GM18520 (cell line): ENCODE measurements around the gene ALOX5.

Source experiments
- ATAC-seq: cut with Tn5 transposase; IDR thresholded peaks from one replicate; pipeline ENCODE4 v1.9.1; 2021; ENCODE audit not compliant: unreplicated experiment

The ALOX5 gene

DNA sequence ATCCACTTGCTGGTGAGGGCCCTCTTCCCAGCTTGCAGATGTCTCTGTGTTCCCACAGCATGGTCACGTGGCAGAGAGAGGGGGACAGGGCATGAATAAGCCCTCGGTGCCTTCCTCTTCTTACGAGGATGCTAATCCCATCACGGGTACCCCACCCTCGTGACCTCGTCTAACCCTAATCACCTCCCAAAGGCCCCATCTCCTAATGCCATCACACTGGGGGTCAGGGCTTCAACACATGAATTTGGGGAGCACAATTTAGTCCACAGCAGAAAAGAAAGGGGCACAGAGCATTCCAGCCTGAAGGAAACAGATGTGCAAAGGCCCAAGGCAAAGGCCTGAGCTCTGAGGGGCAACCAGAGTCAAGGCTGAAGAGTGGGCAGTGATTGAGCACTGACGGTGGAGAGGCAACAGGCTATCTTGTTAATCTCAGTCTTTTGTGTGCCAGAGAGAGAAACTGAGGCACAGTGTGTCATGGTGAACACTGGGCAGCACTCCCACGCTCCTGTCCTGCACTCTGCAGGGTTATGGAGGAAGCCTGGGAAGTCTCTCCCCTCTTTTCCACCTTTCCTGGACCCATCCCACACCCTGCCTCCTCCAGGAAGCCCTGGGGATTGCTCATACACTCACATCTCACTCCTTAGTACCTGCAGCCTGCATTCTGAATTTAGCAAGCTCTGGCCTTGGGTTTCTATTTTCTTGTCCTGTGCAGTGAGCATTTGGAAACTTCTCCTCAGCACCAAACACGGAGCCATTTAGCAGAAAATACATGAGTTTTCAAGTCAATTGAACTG, 49.0 kb downstream of the ALOX5 start:
- no peak for ATAC-seq

DNA sequence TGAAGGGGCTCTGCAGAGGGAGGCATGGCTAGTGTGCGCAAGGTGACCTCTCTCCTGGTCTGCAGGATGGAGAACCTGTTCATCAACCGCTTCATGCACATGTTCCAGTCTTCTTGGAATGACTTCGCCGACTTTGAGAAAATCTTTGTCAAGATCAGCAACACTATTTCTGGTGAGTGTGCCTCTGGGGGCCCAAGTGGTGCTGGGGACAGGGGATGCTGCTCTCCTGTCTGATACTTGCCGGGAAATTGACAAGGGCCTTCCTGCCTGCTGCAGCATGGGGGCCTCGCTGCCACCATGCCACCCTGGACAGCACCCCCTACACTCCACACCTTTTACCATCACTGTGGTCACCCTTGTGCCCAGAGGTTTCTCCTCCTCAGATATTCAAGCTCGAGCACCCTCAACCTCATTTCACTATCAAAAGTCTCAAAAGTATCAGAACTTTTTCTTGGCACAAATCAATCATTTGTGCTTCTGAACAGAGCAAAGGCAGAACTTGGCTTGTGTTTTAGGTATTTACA, 50.0 kb downstream of the ALOX5 start:
- no peak for ATAC-seq

DNA sequence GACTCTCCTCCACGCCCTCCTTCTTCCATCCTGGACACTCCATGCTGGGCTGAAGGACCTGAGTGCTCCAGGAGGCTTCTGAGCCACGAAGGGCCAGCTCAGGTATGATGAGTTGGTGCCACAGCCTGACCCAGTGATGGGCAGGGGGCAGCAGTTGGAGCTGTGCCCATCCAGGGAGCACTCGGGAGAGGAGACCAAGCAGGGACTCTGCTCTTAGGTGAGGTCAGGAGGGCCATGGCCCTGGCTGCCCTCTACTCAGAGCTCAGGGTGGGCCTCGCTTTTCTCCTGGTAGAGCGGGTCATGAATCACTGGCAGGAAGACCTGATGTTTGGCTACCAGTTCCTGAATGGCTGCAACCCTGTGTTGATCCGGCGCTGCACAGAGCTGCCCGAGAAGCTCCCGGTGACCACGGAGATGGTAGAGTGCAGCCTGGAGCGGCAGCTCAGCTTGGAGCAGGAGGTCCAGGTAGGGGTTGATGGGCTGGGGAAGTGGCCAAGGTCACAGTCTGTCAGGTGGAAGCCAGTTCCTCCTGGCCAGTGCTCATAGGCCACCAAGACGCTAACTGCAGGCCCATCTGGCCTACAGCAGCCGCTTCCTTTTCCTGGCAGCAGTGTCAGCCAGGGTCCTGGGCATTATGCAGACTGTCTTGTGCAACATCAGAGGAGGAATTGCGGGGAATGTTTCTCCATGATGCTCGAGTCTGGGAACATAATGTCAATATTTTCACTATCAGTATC, 50.8 kb downstream of the ALOX5 start:
- ATAC-seq: no peak

DNA sequence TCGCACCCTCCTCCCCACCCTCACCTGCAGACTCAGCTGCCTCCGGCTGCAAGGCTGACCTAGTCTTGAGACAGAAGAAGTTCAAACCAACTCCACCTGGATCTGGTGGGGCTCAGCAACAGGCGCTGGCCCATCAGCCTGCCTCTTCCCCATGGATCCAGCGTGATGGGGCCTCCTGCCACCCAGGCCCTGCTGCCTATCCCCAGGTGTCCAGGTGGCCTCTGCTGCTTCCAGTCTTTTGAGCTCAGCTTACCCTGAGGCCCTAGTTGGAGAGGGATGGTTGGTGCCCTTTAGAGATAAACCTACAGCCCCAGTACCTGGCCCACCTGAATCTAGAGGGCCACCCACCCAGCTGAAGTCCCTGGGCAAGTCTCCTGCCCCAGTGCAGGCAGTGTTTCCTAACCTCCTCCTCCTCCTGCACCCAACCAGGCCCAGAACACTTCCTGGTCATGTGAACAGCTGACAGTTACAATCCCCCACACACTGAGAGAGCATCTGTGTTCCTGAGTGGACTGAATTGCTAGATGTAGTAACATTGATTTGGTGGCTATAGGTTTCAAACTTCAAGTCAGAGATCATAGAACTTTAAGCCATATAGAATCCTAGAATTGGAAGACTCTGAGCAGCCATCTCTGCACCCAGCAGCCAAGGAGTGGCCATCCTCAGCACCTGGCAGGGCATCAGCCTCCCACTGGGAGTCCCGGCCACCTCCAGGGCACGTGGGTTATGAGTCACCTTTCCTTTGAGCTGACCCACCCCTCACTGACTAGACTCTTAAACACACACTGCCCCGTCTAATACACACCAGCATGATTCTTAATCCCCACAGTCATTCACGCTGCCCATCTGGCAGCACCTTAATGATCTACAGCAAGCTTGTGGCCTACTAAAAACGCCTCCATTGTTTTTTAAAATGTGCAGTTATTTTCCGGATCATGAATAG, 51.9 kb downstream of the ALOX5 start:
- ATAC-seq: no peak

DNA sequence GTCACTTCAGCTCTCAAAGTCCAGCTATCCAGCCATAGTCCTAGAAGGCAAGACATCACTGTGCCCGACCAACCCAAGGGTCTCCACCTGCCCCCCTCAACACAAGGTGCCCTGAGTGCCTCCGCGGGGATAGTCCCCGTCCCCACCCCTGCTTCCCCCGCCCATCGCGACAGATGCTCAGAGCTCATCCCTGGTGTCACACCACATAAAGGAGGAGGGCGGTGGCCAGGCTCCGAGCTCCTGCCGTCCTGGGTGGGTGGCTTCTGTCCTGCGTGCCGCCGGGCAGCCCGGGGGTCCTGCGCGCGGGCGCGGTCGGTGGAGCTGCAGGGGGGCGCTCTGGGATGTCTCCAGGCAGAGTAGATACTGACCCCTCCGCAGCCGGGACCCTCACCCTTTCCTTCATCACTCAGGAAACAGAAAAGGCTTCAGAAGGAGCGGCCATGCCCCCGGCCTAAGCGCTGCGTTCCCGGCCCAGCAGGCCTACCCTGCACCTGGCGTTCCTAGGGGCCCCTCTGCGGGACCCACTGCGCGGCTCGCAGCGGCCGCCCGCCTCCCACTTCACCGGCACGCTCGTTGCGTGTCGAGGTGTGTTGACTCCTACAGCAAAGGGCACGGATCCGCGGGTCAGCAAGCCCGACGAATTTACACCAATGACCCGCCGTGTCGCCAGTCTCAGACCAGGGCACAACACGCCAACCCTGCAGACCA, 53.4 kb downstream of the ALOX5 start:
- no peak for ATAC-seq

DNA sequence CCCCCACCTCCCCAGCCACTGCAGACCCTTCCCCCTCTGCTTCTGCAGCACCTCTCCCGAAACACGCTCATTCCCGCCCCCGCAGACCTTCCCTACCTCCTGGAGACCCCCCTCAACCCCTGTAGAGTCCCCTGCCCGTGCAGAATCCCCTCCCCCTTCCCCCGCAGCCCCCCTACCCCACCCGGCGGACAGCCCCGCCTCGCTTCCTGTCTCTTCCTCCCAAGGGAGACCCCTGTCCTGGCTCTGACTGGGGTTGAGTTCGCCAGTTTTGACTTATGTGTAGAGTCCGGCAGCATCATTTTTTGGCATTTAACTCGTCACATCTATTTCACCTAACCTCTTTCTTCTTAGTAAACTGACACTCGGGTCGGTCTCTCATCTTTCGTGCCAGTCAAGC, 54.0 kb downstream of the ALOX5 start:
- ATAC-seq: no peak

DNA sequence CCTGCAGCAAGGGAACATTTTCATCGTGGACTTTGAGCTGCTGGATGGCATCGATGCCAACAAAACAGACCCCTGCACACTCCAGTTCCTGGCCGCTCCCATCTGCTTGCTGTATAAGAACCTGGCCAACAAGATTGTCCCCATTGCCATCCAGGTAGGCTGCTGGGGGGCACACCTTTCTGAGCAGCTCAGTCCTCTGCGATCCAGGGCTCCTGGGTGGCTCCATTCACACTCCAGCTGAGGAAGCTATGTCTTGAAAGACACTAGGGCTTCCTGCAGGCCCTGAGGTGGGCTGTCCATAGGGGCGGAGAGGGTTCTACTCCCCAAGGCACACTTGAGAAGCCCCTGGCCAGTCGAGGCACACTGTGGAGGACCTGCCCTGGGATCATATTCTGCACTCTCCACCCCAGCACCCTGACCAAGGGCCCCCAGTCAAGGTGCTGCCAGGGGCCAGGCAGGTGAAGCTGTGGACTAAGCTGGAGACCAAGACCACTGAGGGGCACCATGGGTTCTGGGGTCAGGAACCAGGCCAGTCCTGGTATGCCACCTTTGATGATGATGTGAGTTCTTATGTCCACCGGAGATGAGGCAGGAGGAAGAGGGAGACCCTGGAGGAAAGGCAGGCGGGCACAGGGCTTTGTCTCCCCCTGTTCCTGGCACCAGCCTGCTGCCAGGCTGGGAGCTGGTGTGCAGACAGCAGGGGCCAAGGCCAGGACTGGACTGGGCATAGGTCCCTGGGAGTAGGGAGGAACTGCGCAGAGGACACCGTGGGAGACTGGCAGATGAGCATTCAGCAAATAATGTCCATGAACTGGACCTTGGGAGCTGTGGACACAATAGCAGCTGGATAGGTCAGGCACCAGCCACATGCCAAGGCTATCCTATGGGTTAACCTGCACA, 54.8 kb downstream of the ALOX5 start:
- ATAC-seq: no peak

DNA sequence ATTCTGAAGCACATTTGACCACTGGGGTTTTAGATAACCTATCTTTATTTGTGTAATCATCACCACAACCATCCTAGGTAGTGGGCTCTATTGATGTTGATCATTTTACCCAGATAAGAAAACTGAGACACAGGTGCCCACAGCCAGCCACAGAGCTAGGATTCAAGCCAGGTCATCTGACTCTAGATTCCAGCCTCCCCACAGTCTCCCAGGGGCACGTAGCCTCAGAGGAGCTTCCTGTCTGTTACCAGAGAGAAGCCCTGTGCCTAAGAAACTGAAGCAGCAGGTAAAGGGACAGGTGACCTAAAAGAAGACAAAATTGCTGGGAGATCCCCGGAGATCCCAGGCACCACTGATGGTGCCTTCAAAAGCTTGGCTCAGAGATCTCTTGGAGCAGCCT, 55.8 kb downstream of the ALOX5 start:
- ATAC-seq: no peak

DNA sequence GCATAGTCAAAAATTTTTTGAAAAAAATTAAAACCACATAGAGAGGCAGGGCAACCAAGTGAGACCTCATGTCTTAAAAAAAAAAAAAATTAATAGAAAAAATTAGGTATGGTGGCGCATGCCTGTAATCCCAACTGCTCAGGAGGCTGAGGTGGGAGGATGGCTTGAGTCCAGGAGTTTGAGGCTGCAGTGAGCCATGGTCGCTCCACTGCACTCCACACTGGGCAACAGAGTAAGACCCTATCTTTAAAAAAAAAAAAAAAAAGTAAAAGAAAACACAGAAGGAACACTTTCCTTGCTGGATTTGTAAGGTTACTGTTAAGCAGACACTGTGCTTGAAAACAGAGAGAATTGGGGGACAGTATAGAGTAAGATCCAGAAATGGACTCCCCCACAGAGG, 58.1 kb downstream of the ALOX5 start:
- no peak for ATAC-seq

DNA sequence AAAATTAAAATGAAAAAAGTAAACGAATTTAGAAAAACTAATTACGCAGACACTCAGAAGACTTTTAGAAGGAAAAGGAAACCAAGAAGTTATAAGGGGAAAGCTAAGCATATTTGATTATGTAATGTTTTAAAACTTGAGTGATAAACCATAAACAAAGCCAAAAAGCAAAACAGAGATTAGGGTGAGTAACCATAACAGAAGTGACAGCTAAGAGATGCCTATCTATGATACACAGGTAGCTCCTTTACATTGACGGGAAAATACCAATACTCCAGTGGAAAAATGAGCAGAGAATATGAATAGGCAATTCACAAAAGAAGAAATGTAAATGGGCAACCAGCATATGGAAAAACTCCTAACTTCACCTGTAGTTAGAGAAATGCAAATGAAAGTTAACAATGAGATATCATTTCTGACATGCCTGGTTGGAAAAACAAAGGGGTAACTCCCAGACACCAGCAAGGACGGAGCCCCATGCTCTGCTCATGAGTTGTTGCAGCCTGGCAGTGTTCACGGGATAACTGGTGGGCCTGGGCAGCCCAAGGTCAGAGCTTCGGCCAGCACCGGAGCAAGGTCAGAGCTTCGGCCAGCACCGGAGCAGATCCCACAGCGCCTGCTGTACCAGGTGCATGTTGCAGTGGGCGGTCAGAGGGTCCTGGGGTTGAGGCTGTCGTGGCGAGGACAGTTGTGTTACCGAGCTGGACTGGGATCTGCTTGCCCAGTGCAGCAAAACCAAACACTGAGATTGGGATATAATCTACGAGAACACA, 58.9 kb downstream of the ALOX5 start:
- ATAC-seq: no peak

DNA sequence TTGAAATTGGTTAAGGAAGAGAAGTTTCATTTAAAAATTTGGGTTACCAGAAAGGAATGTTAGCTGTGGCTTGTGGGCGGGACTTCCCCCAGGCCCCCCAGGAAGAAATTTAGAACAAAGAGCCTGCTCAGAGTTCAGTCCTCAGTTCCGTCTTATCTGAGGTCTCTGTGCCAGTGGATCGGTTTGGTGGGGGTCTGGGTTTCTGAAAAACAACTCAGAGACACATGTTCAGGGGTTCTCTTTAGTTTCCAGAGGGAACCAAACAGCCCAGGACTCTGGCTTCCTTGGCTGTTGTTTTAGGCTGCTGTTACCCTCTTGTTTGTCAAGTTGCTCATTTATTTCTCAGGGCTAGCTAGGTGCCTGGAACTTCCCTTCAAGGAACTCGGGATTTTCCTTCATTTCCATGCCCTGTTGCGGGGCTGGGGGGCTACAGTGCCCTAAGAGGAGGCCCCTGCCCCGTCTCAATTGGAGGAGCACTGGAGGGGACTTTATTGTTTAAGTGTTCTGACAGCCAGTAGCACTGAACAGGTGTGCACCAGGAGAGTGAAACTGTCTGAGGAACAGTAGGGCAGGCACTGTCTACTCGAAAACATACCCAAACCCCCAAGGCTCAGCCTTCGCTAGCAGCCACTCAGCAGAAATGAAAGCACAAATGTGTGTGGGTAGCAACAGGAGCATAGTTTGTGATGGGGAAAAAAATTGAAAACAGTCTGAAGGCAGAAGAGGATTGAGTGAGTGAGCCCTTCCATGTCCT, 59.9 kb downstream of the ALOX5 start:
- peak; percentile 60 for ATAC-seq

DNA sequence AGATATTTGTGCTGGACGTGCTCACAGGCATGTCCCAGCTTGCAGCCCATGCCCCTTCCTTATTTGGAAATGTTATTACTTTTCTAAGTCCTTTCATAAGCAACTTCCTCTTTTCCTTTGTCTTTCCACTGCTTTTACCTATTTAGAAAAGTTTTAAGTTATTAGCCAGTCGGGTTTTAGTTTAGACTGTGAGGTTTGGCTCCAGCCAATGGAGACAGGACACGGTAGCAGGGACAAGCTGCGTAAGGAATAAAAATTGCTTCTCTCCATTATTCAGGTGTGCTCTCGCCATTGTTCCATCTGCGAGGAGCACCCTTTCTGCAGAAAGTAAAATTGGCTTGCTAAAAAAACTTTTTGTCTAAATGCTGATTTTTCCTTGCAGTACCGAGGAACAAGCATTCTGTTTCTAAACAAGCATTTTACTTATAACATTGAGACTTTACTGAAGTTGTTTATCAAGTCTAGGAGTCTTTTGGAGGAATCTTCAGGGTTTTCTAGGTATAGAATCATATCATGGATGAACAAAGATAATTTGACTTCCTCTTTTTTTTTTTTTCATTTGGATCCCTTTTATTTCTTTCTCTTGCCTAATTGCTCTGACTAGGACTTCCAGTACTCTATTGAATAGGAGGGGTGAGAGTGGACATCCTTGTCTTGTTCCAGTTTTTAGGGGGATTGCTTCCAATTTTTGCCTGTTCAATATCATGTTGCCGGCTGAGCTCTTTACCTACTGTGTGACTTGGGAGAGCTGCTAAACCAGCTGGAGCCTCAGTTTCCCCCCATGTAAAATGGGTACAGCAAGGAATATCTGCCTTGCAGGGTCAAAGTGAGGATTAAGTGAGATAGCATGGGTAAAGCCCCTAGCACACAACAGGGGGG, 63.8 kb downstream of the ALOX5 start:
- ATAC-seq: no peak

DNA sequence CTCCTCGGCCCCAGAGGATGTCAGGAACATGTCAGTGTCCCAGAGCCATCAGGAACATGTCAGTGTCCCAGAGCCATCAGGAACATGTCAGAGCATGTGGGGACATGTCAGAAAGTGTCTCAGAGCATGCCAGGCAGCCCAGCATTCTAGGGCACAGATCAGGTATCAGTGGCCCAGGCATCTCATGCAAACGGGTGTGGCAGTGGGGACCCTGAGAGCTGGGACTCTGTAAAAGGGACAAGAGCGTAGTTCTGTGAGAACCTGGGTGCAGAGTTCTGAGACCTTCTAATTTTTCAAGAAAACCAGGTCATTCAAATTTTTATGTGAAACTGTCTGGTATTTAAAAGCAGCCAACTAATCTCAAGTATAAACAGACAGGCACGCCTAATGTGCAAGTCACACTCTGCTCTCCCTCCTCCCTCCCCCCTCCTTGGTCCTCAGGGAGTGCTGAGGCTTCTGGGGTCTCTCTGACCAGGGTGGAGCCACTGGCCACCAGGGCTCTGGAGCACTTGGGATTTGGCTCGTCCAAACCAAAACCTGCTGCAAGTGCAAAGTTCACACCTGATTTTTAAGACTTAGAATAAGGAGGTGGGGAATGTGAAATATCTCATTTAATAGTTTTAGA, 64.6 kb downstream of the ALOX5 start:
- ATAC-seq: no peak

DNA sequence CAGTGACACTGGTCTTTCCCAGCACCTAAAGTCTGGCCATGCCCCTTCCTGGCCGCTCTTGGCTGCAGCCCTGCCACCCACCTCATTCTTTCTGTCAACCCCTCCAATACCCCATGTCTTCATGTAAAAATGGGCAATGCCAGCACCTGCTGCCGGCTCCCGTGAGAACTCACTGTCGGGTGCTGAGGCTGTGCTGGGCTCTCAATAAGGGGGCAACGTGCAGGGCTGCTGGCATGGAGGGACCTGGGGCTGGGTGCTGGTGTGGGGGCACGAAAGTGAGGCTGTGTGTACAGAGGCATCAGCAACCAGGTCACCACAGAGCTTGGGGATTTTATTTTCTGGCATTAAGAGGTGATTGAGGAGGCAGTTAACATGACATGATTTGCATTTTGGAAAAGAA, 65.3 kb downstream of the ALOX5 start:
- ATAC-seq: no peak

DNA sequence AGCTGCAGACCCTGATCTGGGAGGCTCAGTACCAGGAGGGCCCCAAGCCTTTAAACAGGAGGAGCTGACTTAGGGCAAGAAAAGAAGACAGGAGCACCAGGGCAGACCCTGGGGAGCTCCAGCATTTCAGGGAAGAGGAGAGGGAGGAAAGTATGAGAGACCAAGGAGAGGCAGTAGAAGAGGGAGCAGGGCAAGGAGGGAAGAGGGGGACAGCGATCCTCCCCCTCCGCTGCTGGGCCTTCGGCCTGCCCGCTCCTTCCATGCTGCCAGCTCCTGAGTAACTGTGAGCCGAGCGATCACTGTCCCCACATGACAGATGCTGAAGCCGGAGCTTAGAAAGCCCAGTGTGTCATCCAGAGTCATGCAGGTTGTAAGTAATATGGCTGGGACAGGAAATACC, 65.9 kb downstream of the ALOX5 start:
- ATAC-seq: no peak

DNA sequence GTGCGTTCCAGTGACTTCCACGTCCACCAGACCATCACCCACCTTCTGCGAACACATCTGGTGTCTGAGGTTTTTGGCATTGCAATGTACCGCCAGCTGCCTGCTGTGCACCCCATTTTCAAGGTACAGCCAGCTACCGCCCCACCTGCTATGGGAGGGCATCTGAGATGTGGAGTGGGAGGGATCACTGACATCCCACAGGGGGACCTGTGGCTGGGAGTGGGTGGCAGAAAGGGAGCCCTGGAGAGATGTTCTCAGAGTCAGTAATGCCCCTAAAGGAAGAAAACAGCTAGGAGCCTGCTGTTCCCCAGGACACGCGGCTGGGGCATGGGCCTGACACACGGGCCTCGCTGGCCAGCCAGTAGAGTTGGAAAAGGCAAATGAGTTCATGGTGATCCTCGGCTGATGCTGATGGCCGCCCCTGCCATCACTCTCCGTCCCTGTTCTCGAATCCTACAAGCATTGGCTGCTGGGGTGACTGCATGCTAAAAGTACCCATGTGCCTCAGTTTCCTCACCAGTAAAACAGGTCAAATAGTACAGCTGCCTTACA, 66.6 kb downstream of the ALOX5 start:
- ATAC-seq: no peak
